A549 (cell line): ENCODE results near the gene OSBPL9.

Experiments used
- TF ChIP-seq, protein P1 (sequence below): fragments of 200-600 bp; sonication (generic); IDR thresholded peaks from 2 replicates; pipeline ENCODE4 v1.6.1; 2016; ENCODE audit warnings: antibody characterized with exemption, mild to moderate bottlenecking, moderate library complexity
- TF ChIP-seq, protein P2 (sequence below): fragments of >200 bp; sonication (Bioruptor Twin); formaldehyde crosslinking; IDR thresholded peaks from 3 replicates; pipeline ENCODE4 v1.5.1; 2016

DNA sequence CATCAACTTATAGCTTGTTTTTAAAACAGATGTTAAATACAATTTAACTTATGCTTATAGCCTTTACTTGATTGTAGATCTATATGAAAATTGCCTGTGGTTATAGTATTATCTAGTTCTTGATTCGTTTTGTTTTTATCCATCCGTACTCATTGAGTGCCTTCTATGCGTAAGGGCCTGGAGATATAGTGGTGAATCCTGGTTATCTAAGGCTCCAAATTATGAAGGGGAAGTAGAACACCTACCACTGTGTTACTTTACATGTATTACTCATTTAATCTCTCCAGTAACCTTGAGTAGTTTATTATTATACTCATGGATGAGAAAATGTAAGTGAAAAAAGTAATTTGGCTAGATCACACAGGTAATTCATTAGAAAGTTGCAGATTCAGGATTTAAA, 121.8 kb downstream of the OSBPL9 start:
- TF ChIP-seq, protein P1, sequence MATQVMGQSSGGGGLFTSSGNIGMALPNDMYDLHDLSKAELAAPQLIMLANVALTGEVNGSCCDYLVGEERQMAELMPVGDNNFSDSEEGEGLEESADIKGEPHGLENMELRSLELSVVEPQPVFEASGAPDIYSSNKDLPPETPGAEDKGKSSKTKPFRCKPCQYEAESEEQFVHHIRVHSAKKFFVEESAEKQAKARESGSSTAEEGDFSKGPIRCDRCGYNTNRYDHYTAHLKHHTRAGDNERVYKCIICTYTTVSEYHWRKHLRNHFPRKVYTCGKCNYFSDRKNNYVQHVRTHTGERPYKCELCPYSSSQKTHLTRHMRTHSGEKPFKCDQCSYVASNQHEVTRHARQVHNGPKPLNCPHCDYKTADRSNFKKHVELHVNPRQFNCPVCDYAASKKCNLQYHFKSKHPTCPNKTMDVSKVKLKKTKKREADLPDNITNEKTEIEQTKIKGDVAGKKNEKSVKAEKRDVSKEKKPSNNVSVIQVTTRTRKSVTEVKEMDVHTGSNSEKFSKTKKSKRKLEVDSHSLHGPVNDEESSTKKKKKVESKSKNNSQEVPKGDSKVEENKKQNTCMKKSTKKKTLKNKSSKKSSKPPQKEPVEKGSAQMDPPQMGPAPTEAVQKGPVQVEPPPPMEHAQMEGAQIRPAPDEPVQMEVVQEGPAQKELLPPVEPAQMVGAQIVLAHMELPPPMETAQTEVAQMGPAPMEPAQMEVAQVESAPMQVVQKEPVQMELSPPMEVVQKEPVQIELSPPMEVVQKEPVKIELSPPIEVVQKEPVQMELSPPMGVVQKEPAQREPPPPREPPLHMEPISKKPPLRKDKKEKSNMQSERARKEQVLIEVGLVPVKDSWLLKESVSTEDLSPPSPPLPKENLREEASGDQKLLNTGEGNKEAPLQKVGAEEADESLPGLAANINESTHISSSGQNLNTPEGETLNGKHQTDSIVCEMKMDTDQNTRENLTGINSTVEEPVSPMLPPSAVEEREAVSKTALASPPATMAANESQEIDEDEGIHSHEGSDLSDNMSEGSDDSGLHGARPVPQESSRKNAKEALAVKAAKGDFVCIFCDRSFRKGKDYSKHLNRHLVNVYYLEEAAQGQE = no peak
- TF ChIP-seq, protein P2, sequence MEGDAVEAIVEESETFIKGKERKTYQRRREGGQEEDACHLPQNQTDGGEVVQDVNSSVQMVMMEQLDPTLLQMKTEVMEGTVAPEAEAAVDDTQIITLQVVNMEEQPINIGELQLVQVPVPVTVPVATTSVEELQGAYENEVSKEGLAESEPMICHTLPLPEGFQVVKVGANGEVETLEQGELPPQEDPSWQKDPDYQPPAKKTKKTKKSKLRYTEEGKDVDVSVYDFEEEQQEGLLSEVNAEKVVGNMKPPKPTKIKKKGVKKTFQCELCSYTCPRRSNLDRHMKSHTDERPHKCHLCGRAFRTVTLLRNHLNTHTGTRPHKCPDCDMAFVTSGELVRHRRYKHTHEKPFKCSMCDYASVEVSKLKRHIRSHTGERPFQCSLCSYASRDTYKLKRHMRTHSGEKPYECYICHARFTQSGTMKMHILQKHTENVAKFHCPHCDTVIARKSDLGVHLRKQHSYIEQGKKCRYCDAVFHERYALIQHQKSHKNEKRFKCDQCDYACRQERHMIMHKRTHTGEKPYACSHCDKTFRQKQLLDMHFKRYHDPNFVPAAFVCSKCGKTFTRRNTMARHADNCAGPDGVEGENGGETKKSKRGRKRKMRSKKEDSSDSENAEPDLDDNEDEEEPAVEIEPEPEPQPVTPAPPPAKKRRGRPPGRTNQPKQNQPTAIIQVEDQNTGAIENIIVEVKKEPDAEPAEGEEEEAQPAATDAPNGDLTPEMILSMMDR = no peak
